Fibroblast of lung (primary cell): ENCODE data around the gene AGK. TPM values are rescaled to one million over a fixed set of nuclear protein-coding genes. Genes with fewer than 3 reads are reported as not detected.

Experiments used
- DNase-seq, 2 donors: peaks; one replicate each; pipeline versions ENCODE4 v3.0.0 to v3.0.0-alpha.2; 2010; ENCODE audit warnings: low read depth in 2 of 2
- H2AFZ ChIP-seq: 2 replicates; pipeline ENCODE4 v1.5.1; 2012; ENCODE audit warnings: low read length, control low read depth, inconsistent platforms
- H3K27ac ChIP-seq: 2 replicates; pipeline ENCODE4 v1.5.1; 2011; ENCODE audit warnings: low read length, control low read depth; ENCODE audit not compliant: insufficient read depth
- H3K27me3 ChIP-seq: 2 replicates; pipeline ENCODE4 v1.5.1; 2011; ENCODE audit warnings: mild to moderate bottlenecking, low read length; ENCODE audit not compliant: control insufficient read depth, insufficient read depth
- H3K36me3 ChIP-seq: 2 replicates; pipeline ENCODE4 v1.5.1; 2011; ENCODE audit warnings: low read length; ENCODE audit not compliant: control insufficient read depth, insufficient read depth
- H3K4me1 ChIP-seq: 2 replicates; pipeline ENCODE4 v1.5.1; 2011; ENCODE audit warnings: low read length; ENCODE audit not compliant: control insufficient read depth, insufficient read depth; ENCODE audit errors: extremely low read depth
- H3K4me2 ChIP-seq: 2 replicates; pipeline ENCODE4 v1.5.1; 2011; ENCODE audit warnings: low read length, control low read depth; ENCODE audit not compliant: insufficient read depth; ENCODE audit errors: extremely low read depth
- H3K4me3 ChIP-seq, 4 experiments: fragments of 200-600 bp in 1 of 4; sonication (generic) in 1 of 4; replicated peaks in 1 of 4; 2 replicates each; pipeline ENCODE4 v1.5.1; 2011 to 2016; ENCODE audit warnings: low read length in 4 of 4, low read depth in 3 of 4, mild to moderate bottlenecking in 3 of 4, control low read depth in 2 of 4, inconsistent platforms in 1 of 4, mixed read lengths in 1 of 4; ENCODE audit not compliant: insufficient read depth in 1 of 4; ENCODE audit errors: control extremely low read depth in 1 of 4
- H3K79me2 ChIP-seq: 2 replicates; pipeline ENCODE4 v1.5.1; 2012; ENCODE audit warnings: mild to moderate bottlenecking, low read length, inconsistent platforms; ENCODE audit not compliant: control insufficient read depth, insufficient read depth
- H3K9ac ChIP-seq: 2 replicates; pipeline ENCODE4 v1.5.1; 2011; ENCODE audit warnings: mild to moderate bottlenecking, low read length, control low read depth; ENCODE audit not compliant: insufficient read depth
- H3K9me3 ChIP-seq: 2 replicates; pipeline ENCODE4 v1.5.1; 2012; ENCODE audit warnings: low read depth, low read length; ENCODE audit not compliant: control insufficient read depth, insufficient read depth
- H4K20me1 ChIP-seq: 2 replicates; pipeline ENCODE4 v1.5.1; 2011; ENCODE audit warnings: low read length; ENCODE audit not compliant: control insufficient read depth, insufficient read depth; ENCODE audit errors: extremely low read depth
- CTCF ChIP-seq, 2 donors: IDR thresholded peaks in 1 of 2; conservative IDR thresholded peaks in 1 of 2; 1 replicate in 1 of 2; 2 replicates in 1 of 2; pipeline ENCODE4 v1.5.1; 2011 to 2012; ENCODE audit warnings: low read length in 2 of 2, control low read depth in 1 of 2, inconsistent platforms in 1 of 2, low read depth in 1 of 2, mild to moderate bottlenecking in 1 of 2
- EZH2 ChIP-seq: IDR thresholded peaks from 2 replicates; pipeline ENCODE4 v1.5.1; 2012; ENCODE audit warnings: low read length, control low read depth, mild to moderate bottlenecking; ENCODE audit errors: missing control alignments
- polyA plus RNA-seq, 2 donors: library from polyadenylated mRNA; depleted of rRNA in 1 of 2; stranded (reverse) in 1 of 2; unstranded in 1 of 2; fragments of >200 nt; gene quantifications; 2 replicates each; pipeline ENCODE4 v1.2.1, GENCODE V29; 2011 to 2012; ENCODE audit warnings: missing spikeins in 1 of 2
- total RNA-seq: library from RNA; depleted of rRNA; stranded (reverse); fragments of >200 nt; gene quantifications from 2 replicates; pipeline ENCODE4 v1.2.1, GENCODE V29; 2014

The AGK gene
- total and polyA plus RNA-seq, 2 donors (not counting 1 experiment from before 2014, with no cell fraction given), result 20.8 to 42.5 TPM

DNA sequence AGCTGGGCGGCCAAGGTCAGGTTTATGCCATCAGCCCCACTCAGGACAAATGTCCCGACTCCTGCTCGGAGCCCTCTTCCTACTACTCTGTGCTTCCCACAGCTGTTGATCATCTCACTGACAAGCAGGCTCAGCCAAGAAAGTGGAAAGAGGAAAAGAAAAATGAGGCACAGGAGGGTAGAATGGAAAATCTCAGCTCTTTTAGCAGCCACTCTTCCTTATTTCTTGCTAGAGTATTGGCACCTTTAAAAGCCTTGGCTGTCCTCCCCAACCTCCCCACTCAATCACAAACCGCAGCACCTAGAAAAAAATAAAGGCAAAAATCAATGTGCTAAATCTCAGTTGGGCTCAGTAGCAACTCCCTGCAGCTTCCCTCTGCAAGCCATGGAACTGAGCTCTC lies 35.3 kb upstream of the AGK start:
- H3K27ac ChIP-seq, result no peak overlapping the region
- no peaks in the 10 kb centered on the region for H3K36me3 ChIP-seq
- H3K4me1 ChIP-seq, result no peaks in the 10 kb centered on the region
- H3K9ac ChIP-seq, result no peak overlapping the region
- no peak overlapping the region for H2AFZ ChIP-seq
- H4K20me1 ChIP-seq, result no peaks in the 10 kb centered on the region
- peaks cover 15% of the 10 kb centered on the region for H3K27me3 ChIP-seq
- H3K9me3 ChIP-seq, result no peaks in the 10 kb centered on the region
- H3K79me2 ChIP-seq, result no peaks in the 10 kb centered on the region
- H3K4me2 ChIP-seq, result no peak overlapping the region
- no peak for DNase-seq
- TF ChIP-seq EZH2, result no peak
- TF ChIP-seq CTCF (conservative IDR thresholded peaks at IDR 0.05 in 1 of 2, IDR thresholded peaks at IDR 0.05 in 1 of 2; ENCODE audit: low read depth in 1 of 2, low read length in 2 of 2), result no peak
- no peak overlapping the region for H3K4me3 ChIP-seq

- Histone ChIP-seq H3K9me3 (no peaks in the 10 kb centered on the region), H3K36me3 (no peaks in the 10 kb centered on the region), H3K79me2 (no peaks in the 10 kb centered on the region), H3K27me3 (no peaks in the 10 kb centered on the region), H3K4me1 (no peaks in the 10 kb centered on the region), H3K9ac (no peak overlapping the region), H3K27ac (no peak overlapping the region), H3K4me2 (no peak overlapping the region), H2AFZ (no peak overlapping the region), H4K20me1 (no peaks in the 10 kb centered on the region), H3K4me3 (no peak overlapping the region)
- no peak for TF ChIP-seq EZH2
- TF ChIP-seq CTCF (conservative IDR thresholded peaks at IDR 0.05 in 1 of 2, IDR thresholded peaks at IDR 0.05 in 1 of 2; ENCODE audit: low read depth in 1 of 2, low read length in 2 of 2), result no peak
- no peak for DNase-seq
These were observed 31.6 kb upstream of the AGK start for GRCh38 chr7:141519623-141520022.

DNA sequence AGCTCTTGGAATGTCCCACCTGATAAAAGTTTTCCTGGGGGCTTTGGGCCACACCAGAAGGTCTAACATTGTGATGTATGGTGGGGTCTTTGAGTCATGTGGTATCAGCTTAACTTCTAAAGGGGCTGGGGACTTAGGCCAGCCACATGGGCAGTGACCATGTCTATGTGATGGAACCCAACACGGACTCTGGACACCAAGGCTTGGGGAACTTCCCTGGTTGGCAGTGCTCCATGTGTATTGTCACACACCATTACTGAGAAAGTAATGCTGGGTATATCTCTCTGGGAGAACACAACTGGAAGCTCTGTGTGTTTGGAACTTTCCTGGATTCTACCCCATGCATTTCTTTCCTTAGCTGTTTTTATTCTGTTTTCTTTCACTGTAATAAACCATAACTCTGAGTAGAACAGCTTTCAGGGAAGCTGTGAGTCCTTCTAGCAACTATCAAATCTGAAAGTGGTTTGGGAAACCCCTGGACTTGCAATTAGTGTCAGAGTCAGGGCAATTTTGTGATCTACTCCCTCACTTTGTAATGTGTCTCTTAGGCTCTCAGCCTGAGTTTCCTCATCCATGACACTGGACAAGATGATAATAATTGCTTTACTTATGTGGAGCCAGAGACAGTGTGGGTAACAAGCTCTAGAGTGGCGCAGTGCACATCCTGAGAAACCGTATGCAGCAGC lies 28.4 kb upstream of the AGK start:
- Histone ChIP-seq H4K20me1 (no peaks in the 10 kb centered on the region), H3K79me2 (no peaks in the 10 kb centered on the region), H3K4me3 (no peak overlapping the region), H3K4me2 (no peak overlapping the region), H3K9me3 (no peaks in the 10 kb centered on the region), H3K27ac (no peak overlapping the region), H3K9ac (no peak overlapping the region), H2AFZ (no peak overlapping the region), H3K4me1 (no peaks in the 10 kb centered on the region), H3K36me3 (no peaks in the 10 kb centered on the region), H3K27me3 (no peaks in the 10 kb centered on the region)
- no peak for DNase-seq
- TF ChIP-seq EZH2 (no peak), CTCF (conservative IDR thresholded peaks at IDR 0.05 in 1 of 2, IDR thresholded peaks at IDR 0.05 in 1 of 2; ENCODE audit: low read depth in 1 of 2, low read length in 2 of 2) (no peak)
